Measurements from ENCODE around the gene LAMB4.

- TF ChIP-seq CTCF (IDR thresholded peaks at IDR 0.05), result no peak
- no peak for TF ChIP-seq POLR2A (IDR thresholded peaks at IDR 0.05; ENCODE audit: low read length)
- TF ChIP-seq FOSL2 (IDR thresholded peaks at IDR 0.05), result no peak
- TF ChIP-seq FOSL2 (CRISPR knock-in tag; IDR thresholded peaks at IDR 0.05), result no peak
- no peak for TF ChIP-seq HOXA7 (CRISPR knock-in tag; IDR thresholded peaks at IDR 0.05)
Measured at GRCh38 chr7:108026116-108026515, 104.0 kb downstream of the LAMB4 start.

Measured in A549 (cell line).